Measurements from ENCODE around the gene BIRC7. TPM values are rescaled to one million over a fixed set of nuclear protein-coding genes. Genes with fewer than 3 reads are reported as not detected.
A peak's percentile ranks its signal among the peaks of the same experiment; 100 is the strongest.

Gene BIRC7
- total RNA-seq, 1 experiment from 2014 or later, result not detected

GRCh38 chr20:63264519-63264918 lies 28.8 kb downstream of the BIRC7 start:
- no peak for DNase-seq

GRCh38 chr20:63265891-63266515 lies 30.3 kb downstream of the BIRC7 start:
- DNase-seq, result no peak
- no peaks in the 10 kb centered on the region for H3K36me3 ChIP-seq
- H3K9me3 ChIP-seq, result no peaks in the 10 kb centered on the region
- H3K27me3 ChIP-seq, result no peaks in the 10 kb centered on the region
- no peak overlapping the region for H3K4me3 ChIP-seq

More at GRCh38 chr20:63264519-63264918, 28.8 kb downstream of the BIRC7 start:
- H3K36me3 ChIP-seq, result no peaks in the 10 kb centered on the region
- no peaks in the 10 kb centered on the region for H3K27me3 ChIP-seq
- no peaks in the 10 kb centered on the region for H3K9me3 ChIP-seq
- no peak overlapping the region for H3K4me3 ChIP-seq

- Histone ChIP-seq H3K36me3 (no peaks in the 10 kb centered on the region), H3K27me3 (no peaks in the 10 kb centered on the region), H3K9me3 (no peaks in the 10 kb centered on the region), H3K4me3 (no peak overlapping the region)
- no peak for DNase-seq
These were observed 32.0 kb downstream of the BIRC7 start for GRCh38 chr20:63267691-63268090.

- H3K4me3 ChIP-seq, result no peak overlapping the region
- DNase-seq, result no peak
- H3K36me3 ChIP-seq, result no peaks in the 10 kb centered on the region
- H3K9me3 ChIP-seq, result no peaks in the 10 kb centered on the region
- H3K27me3 ChIP-seq, result no peaks in the 10 kb centered on the region
These were observed 32.6 kb downstream of the BIRC7 start for GRCh38 chr20:63268256-63268655.

GRCh38 chr20:63268671-63269439 lies 33.1 kb downstream of the BIRC7 start:
- H3K4me3 ChIP-seq, result no peak overlapping the region
- no peaks in the 10 kb centered on the region for H3K9me3 ChIP-seq
- no peaks in the 10 kb centered on the region for H3K27me3 ChIP-seq
- 0 out of 2 replicates have a peak, but pooled peaks cover under 1% of the 10 kb centered on the region for H3K36me3 ChIP-seq
- no peak for DNase-seq

- no peak for DNase-seq
- Histone ChIP-seq H3K4me3 (no peak overlapping the region), H3K9me3 (no peaks in the 10 kb centered on the region), H3K27me3 (no peaks in the 10 kb centered on the region), H3K36me3 (peaks cover 7% of the 10 kb centered on the region)
These were observed 34.0 kb downstream of the BIRC7 start for GRCh38 chr20:63269724-63270123.

GRCh38 chr20:63270606-63271325 lies 35.1 kb downstream of the BIRC7 start:
- Histone ChIP-seq H3K9me3 (no peaks in the 10 kb centered on the region), H3K4me3 (no peak overlapping the region), H3K27me3 (no peaks in the 10 kb centered on the region), H3K36me3 (peaks cover 17% of the 10 kb centered on the region)
- no peak for DNase-seq

- peak; percentile 92 for DNase-seq
- peaks cover 34% of the 10 kb centered on the region for H3K36me3 ChIP-seq
- peak within 1 kb of the TSS; percentile 86 for H3K4me3 ChIP-seq
- no peaks in the 10 kb centered on the region for H3K27me3 ChIP-seq
- no peaks in the 10 kb centered on the region for H3K9me3 ChIP-seq
These were observed 36.7 kb downstream of the BIRC7 start, which contains the start of gene ARFGAP1 for GRCh38 chr20:63272105-63273058. Gene ARFGAP1 (plus strand): TSS chr20:63272813. CDS start chr20:63275581, 2,768 bp downstream.

GRCh38 chr20:63273059-63273579 lies 37.4 kb downstream of the BIRC7 start:
- peaks cover 41% of the 10 kb centered on the region for H3K36me3 ChIP-seq
- no peaks in the 10 kb centered on the region for H3K9me3 ChIP-seq
- no peak for DNase-seq
- H3K27me3 ChIP-seq, result no peaks in the 10 kb centered on the region
- peak overlapping the region; percentile 86 for H3K4me3 ChIP-seq

GRCh38 chr20:63273635-63274380 lies 38.1 kb downstream of the BIRC7 start:
- Histone ChIP-seq H3K36me3 (peaks cover 48% of the 10 kb centered on the region), H3K4me3 (peak overlapping the region; percentile 86), H3K27me3 (no peaks in the 10 kb centered on the region), H3K9me3 (no peaks in the 10 kb centered on the region)
- DNase-seq, result peak; percentile 53

- Histone ChIP-seq H3K36me3 (peaks cover 54% of the 10 kb centered on the region), H3K4me3 (no peak overlapping the region; the same call in 1 of the 2 replicates), H3K27me3 (no peaks in the 10 kb centered on the region), H3K9me3 (no peaks in the 10 kb centered on the region)
- no peak for DNase-seq
These were observed 38.9 kb downstream of the BIRC7 start for GRCh38 chr20:63274381-63275228.

GRCh38 chr20:63275825-63276224 lies 40.1 kb downstream of the BIRC7 start:
- Histone ChIP-seq H3K27me3 (no peaks in the 10 kb centered on the region), H3K4me3 (no peak overlapping the region), H3K9me3 (no peaks in the 10 kb centered on the region), H3K36me3 (peaks cover 66% of the 10 kb centered on the region)
- no peak for DNase-seq

GRCh38 chr20:63276956-63277355 lies 41.3 kb downstream of the BIRC7 start:
- no peaks in the 10 kb centered on the region for H3K27me3 ChIP-seq
- H3K36me3 ChIP-seq, result peaks cover 76% of the 10 kb centered on the region
- H3K4me3 ChIP-seq, result no peak overlapping the region
- H3K9me3 ChIP-seq, result no peaks in the 10 kb centered on the region
- DNase-seq, result no peak

GRCh38 chr20:63277466-63278272 lies 42.0 kb downstream of the BIRC7 start:
- H3K9me3 ChIP-seq, result no peaks in the 10 kb centered on the region
- peaks cover 78% of the 10 kb centered on the region for H3K36me3 ChIP-seq
- H3K27me3 ChIP-seq, result no peaks in the 10 kb centered on the region
- DNase-seq, result no peak
- H3K4me3 ChIP-seq, result no peak overlapping the region

Data from MG63 (cell line).